Upper lobe of right lung (tissue), 1 donor: ENCODE results near the gene ZNF683. TPM values are rescaled to one million over a fixed set of nuclear protein-coding genes. Genes with fewer than 3 reads are reported as not detected.

Experiments
- ATAC-seq: fragments of 200-7000 bp; cut with Tn5 transposase; one replicate; pipeline ENCODE4 v1.9.1; 2020; ENCODE audit warnings: mild to moderate bottlenecking, moderate library complexity
- DNase-seq: peaks from one replicate; pipeline ENCODE4 v3.0.0-alpha.2; 2020
- H3K27ac ChIP-seq: fragments of 200-600 bp; one replicate; pipeline ENCODE4 v1.8.0; 2022
- H3K27me3 ChIP-seq: fragments of 200-600 bp; one replicate; pipeline ENCODE4 v1.8.0; 2022; ENCODE audit warnings: mild to moderate bottlenecking
- H3K36me3 ChIP-seq: fragments of 200-600 bp; one replicate; pipeline ENCODE4 v1.8.0; 2022
- H3K4me1 ChIP-seq: fragments of 200-600 bp; one replicate; pipeline ENCODE4 v1.8.0; 2022
- H3K4me3 ChIP-seq: fragments of 200-600 bp; one replicate; pipeline ENCODE4 v1.8.0; 2022; ENCODE audit warnings: mild to moderate bottlenecking
- H3K9me3 ChIP-seq: fragments of 200-600 bp; one replicate; pipeline ENCODE4 v1.8.0; 2022
- CTCF ChIP-seq: fragments of 200-600 bp; IDR thresholded peaks from one replicate; pipeline ENCODE4 v1.8.0; 2022; ENCODE audit warnings: antibody characterized with exemption
- intact Hi-C: fragments of 100-400 bp; cut with DNase I; formaldehyde crosslinking; loops from one replicate; pipeline ENCODE4 v1.11.0; 2022
- total RNA-seq: library from RNA; stranded (reverse); fragmentation: NEBNext Ultra II Directional; extraction: Animal tissue kit (Norgen Biotek cat#: 25700); gene quantifications from one replicate; pipeline ENCODE4 v1.2.1, GENCODE V29; 2021
- donor health status: DM: no; HTN: yes; CAD: no; lungs with severe emphysema.

ZNF683 gene
- total RNA-seq, 1 donor from 2014 or later: 1.1 TPM

DNA sequence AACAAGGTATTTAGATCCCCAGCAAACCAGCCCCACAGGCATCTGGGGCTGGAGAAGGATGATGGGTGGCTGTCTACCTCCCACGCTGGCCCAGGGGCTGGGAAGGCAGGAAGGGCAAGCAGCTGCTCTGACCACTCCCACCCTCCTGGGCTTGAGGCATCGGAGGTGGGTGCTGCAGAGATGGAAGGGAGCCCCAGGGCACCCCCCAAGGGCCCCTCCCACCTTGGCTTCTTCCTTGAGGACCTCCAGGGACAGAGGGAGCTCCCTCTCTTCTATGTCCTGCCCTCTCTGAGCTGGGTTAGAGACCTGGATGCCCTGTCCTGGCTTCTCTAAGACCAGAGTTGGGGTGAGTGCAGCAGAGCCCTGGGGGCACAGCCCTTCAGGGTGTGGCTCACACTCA lies 51.7 kb downstream of the ZNF683 start:
- no peak for TF ChIP-seq CTCF
- Histone ChIP-seq H3K36me3 (no peaks in the 10 kb centered on the region), H3K27me3 (no peaks in the 10 kb centered on the region), H3K4me3 (no peak overlapping the region), H3K4me1 (peaks cover 9% of the 10 kb centered on the region), H3K9me3 (no peaks in the 10 kb centered on the region), H3K27ac (no peak overlapping the region)
- no peak for ATAC-seq
- intact Hi-C loops: loop anchor here (5.0 kb wide), 1 partner anchor 44 kb away; no protein-coding TSS in a partner anchor
- no peak for DNase-seq

DNA sequence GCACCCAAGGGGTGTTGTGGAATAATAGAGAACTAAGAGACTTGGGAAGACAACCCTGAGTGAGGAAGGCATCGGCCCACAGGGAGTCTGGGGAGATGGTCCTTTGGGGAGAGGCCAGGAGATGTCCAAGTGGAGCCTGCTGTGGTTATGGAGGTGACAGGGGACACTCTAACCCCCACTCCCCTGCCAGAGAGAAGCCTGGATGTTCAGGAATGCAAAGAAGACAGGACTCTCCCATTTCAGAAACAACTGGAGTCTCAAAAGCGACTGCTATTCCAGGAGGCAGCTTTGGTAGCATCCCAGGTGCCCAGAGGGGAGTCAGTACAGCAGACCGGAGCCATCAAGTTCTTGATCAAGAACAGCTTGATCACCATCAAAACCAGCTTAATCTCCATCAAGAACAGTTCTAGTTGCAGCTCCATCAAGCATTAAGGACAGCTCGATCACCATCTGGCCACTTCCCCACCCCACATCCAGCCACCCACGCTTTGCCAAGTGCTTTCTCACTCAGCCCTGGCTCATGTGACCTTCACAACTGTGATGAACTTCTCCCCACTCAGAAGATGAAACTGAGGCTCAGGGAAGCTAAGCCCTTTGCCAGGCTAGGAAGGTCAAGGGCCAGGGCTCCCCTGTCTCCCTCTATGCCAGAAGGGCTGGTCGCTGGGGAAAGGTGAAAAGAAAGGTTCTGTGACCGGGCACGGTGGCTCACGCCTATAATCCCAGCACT lies 54.0 kb downstream of the ZNF683 start:
- Histone ChIP-seq H3K4me1 (peaks cover 16% of the 10 kb centered on the region), H3K27me3 (no peaks in the 10 kb centered on the region), H3K4me3 (peak overlapping the region; percentile 54), H3K27ac (peak overlapping the region; percentile 79), H3K9me3 (no peaks in the 10 kb centered on the region), H3K36me3 (no peaks in the 10 kb centered on the region)
- intact Hi-C loops: no loop called here
- peak; percentile 63 for ATAC-seq
- peak; percentile 75 for DNase-seq
- TF ChIP-seq CTCF: no peak

DNA sequence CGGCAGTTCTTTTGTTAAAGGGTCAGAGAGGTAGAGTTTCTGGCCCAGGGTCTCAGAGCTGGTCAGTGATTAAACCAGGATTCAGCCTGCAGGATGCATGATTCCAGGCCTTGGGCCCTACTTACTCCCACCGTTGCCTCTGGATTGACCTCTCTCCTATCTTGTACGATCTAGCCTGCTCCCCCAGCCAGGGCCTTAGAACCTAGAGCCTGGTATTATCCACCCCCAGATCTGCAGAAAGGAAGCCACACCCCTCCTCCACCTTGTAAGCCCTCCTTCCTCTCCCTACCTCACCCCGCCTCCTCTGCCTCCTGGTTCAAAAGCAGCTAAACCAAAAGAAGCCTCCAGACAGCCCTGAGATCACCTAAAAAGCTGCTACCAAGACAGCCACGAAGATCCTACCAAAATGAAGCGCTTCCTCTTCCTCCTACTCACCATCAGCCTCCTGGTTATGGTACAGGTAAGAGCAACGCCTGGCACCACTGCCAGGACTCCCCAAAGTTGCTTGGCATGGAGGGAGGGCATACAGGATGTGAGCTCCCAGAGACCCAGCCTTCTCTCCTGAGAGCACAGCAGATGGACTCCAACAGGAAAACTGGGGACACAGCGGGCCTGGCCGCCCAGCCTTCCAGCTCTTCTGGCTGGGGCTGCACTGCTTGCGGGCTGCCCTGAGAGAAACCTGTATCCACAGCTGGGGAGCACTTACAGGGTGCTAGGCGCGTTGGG lies 54.8 kb downstream of the ZNF683 start, which contains the start of gene CD52:
Gene CD52 (plus strand): TSS at position 347 of the 726 bp plus-strand sequence. CDS start 60 bp downstream, at position 407.
- H3K9me3 ChIP-seq: no peaks in the 10 kb centered on the region
- peak within 1 kb of the TSS; percentile 54 for H3K4me3 ChIP-seq
- no peak for TF ChIP-seq CTCF
- DNase-seq (no peak), ATAC-seq (peak; percentile 51)
- no peaks in the 10 kb centered on the region for H3K27me3 ChIP-seq
- H3K36me3 ChIP-seq: no peaks in the 10 kb centered on the region
- H3K27ac ChIP-seq: peak within 1 kb of the TSS; percentile 79
- peaks cover 16% of the 10 kb centered on the region for H3K4me1 ChIP-seq
- intact Hi-C loops: no loop called here

DNA sequence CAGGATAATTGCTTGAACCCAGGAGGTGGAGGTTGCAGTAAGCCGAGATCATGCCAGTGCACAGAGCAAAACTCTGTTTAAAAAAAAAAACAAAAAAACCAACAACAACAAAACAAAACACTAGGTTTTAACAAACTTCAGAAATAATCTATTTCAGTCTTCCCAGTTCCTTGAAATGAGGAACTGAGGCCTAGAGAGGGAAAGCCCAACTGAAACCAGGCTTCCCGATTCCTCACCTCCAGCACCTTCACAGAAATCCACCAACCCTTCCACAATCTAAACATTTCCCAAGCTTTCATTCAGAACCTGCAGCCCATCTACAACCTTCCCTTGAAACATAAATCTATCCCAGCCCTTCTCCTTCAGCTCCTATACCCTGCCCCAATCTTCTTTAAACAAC lies 55.4 kb downstream of the ZNF683 start:
- ATAC-seq: no peak
- Histone ChIP-seq H3K9me3 (no peaks in the 10 kb centered on the region), H3K27ac (peak overlapping the region; percentile 31), H3K27me3 (no peaks in the 10 kb centered on the region), H3K4me3 (peak overlapping the region; percentile 54), H3K4me1 (peaks cover 16% of the 10 kb centered on the region), H3K36me3 (no peaks in the 10 kb centered on the region)
- intact Hi-C loops: no loop called here
- no peak for TF ChIP-seq CTCF
- DNase-seq: no peak

- Histone ChIP-seq H3K36me3 (no peaks in the 10 kb centered on the region), H3K9me3 (no peaks in the 10 kb centered on the region), H3K4me3 (no peak overlapping the region), H3K4me1 (peaks cover 14% of the 10 kb centered on the region), H3K27me3 (no peaks in the 10 kb centered on the region), H3K27ac (no peak overlapping the region)
- intact Hi-C loops: no loop called here
- DNase-seq (no peak), ATAC-seq (no peak)
- no peak for TF ChIP-seq CTCF
Measured at GRCh38 chr1:26315874-26316850, 56.4 kb downstream of the ZNF683 start.
